Measurements from ENCODE around the gene FAM161B.
"Not testable (repeated sequence)": the region's sequence is repeated elsewhere in the genome, so short reads cannot be mapped to it uniquely, and the experiment has no call there.

FAM161B gene

GRCh38 chr14:73937012-73937411 is 12.9 kb downstream of the FAM161B start:
- H3K27me3 ChIP-seq (replicated peaks; ENCODE audit: control insufficient read depth, insufficient read depth, low read length), result no peaks in the 10 kb centered on the region
- TF ChIP-seq CTCF (IDR thresholded peaks at IDR 0.05; ENCODE audit: insufficient read depth, low read length, poor library complexity, severe bottlenecking), result no peak
- H3K4me3 ChIP-seq (replicated peaks; ENCODE audit: low read depth, low read length), result no peak overlapping the region
- H3K36me3 ChIP-seq (ENCODE audit: control insufficient read depth, insufficient read depth, low read length), result peaks cover 1% of the 10 kb centered on the region
- no peak for DNase-seq (ENCODE audit: extremely low read depth, insufficient read length)

GRCh38 chr14:73936548-73936947 is 13.3 kb downstream of the FAM161B start:
- H3K36me3 ChIP-seq (ENCODE audit: control insufficient read depth, insufficient read depth, low read length), result peaks cover 5% of the 10 kb centered on the region
- no peaks in the 10 kb centered on the region for H3K27me3 ChIP-seq (replicated peaks; ENCODE audit: control insufficient read depth, insufficient read depth, low read length)
- no peak overlapping the region for H3K4me3 ChIP-seq (replicated peaks; ENCODE audit: low read depth, low read length)
- no peak for TF ChIP-seq CTCF (IDR thresholded peaks at IDR 0.05; ENCODE audit: insufficient read depth, low read length, poor library complexity, severe bottlenecking)
- DNase-seq (ENCODE audit: extremely low read depth, insufficient read length), result no peak

- H3K36me3 ChIP-seq (ENCODE audit: control insufficient read depth, insufficient read depth, low read length), result peaks cover 6% of the 10 kb centered on the region
- peak; percentile 27 for TF ChIP-seq CTCF (IDR thresholded peaks at IDR 0.05; ENCODE audit: insufficient read depth, low read length, poor library complexity, severe bottlenecking)
- H3K27me3 ChIP-seq (replicated peaks; ENCODE audit: control insufficient read depth, insufficient read depth, low read length), result no peaks in the 10 kb centered on the region
- no peak for DNase-seq (ENCODE audit: extremely low read depth, insufficient read length)
- no peak overlapping the region for H3K4me3 ChIP-seq (replicated peaks; ENCODE audit: low read depth, low read length)
Measured at GRCh38 chr14:73935666-73936065, 14.2 kb downstream of the FAM161B start.

GRCh38 chr14:73924337-73924736 is 25.6 kb downstream of the FAM161B start:
- Histone ChIP-seq H3K4me3 (replicated peaks; ENCODE audit: low read depth, low read length) (no peak overlapping the region), H3K27me3 (replicated peaks; ENCODE audit: control insufficient read depth, insufficient read depth, low read length) (no peaks in the 10 kb centered on the region), H3K36me3 (ENCODE audit: control insufficient read depth, insufficient read depth, low read length) (peaks cover 21% of the 10 kb centered on the region)
- no peak for DNase-seq (ENCODE audit: extremely low read depth, insufficient read length)
- no peak for TF ChIP-seq CTCF (IDR thresholded peaks at IDR 0.05; ENCODE audit: insufficient read depth, low read length, poor library complexity, severe bottlenecking)

- H3K36me3 ChIP-seq (ENCODE audit: control insufficient read depth, insufficient read depth, low read length), result peaks cover 17% of the 10 kb centered on the region
- not testable (repeated sequence) for DNase-seq (ENCODE audit: extremely low read depth, insufficient read length); H3K27me3 ChIP-seq (replicated peaks; ENCODE audit: control insufficient read depth, insufficient read depth, low read length); H3K4me3 ChIP-seq (replicated peaks; ENCODE audit: low read depth, low read length)
Measured at GRCh38 chr14:73919457-73919856, 30.4 kb downstream of the FAM161B start.

GRCh38 chr14:73916324-73916723 is 33.6 kb downstream of the FAM161B start:
- Histone ChIP-seq H3K36me3 (ENCODE audit: control insufficient read depth, insufficient read depth, low read length) (peaks cover 12% of the 10 kb centered on the region), H3K4me3 (replicated peaks; ENCODE audit: low read depth, low read length) (no peak overlapping the region), H3K27me3 (replicated peaks; ENCODE audit: control insufficient read depth, insufficient read depth, low read length) (no peaks in the 10 kb centered on the region)
- DNase-seq (ENCODE audit: extremely low read depth, insufficient read length), result no peak
- no peak for TF ChIP-seq CTCF (IDR thresholded peaks at IDR 0.05; ENCODE audit: insufficient read depth, low read length, poor library complexity, severe bottlenecking)
